GM19372 (cell line): ENCODE results near the gene MLXIPL.
"Not testable (repeated sequence)": the region's sequence is repeated elsewhere in the genome, so short reads cannot be mapped to it uniquely, and the experiment has no call there.

ENCODE experiments used
- ATAC-seq: cut with Tn5 transposase; IDR thresholded peaks from one replicate; pipeline ENCODE4 v1.9.1; 2021; ENCODE audit warnings: mild to moderate bottlenecking, low read depth, moderate library complexity; ENCODE audit not compliant: unreplicated experiment

Gene MLXIPL

DNA sequence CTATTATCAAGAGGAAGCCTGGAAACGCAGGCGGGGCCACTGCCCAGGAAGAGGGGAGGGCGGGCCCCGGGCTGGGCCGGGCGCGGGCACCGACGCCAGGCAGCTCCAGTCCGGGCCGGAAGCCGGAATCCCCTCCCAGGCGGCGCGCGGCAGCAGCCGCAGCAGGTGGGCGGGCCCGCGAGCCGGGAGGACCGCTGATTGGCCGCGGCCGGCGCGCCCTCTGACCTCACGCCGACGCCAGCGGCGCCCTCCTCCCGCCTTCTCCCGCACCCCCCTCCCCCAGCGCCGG is 67.3 kb downstream of the MLXIPL start:
- ATAC-seq: peak; percentile 88

- ATAC-seq: no peak
Measured at GRCh38 chr7:73556208-73557107, 67.9 kb downstream of the MLXIPL start.

- no peak for ATAC-seq
Measured at GRCh38 chr7:73555411-73555982, 68.8 kb downstream of the MLXIPL start.

DNA sequence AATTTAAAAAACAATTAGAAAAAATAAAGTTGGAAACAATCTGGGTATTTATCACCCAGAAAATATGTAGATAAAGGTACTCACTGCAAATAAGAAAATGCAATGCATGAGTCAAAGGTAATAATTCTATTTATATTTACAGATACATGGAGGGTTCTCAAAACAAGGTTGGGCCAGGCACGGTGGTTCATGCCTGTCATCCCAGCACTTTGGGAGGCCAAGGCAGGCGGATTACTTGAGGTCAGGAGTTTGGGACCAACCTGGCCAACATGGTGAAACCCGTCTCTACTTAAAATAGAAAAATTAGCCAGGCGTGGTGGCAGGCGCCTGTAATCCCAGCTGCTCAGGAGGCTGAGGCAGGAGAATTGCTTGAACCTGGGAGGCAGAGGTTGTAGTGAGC is 74.2 kb downstream of the MLXIPL start:
- not testable (repeated sequence) for ATAC-seq

DNA sequence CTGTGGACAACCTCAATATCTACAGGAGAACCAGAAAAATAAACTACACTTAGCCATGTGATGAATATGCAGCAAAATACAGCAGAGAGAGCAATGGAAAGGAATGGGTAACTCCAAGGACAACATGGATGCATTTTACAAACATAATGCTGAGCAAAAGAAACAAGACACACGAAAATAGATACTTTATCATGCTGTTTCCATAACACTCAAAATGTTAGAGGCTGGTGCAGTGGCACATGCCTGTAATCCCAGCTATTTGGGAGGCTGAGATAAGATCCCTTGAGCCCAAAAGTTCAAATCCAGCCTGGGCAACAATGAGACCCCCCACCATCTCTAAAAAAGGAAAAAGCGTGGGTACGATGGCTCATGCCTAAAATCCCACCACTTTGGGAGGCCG is 75.1 kb downstream of the MLXIPL start:
- ATAC-seq: no peak

DNA sequence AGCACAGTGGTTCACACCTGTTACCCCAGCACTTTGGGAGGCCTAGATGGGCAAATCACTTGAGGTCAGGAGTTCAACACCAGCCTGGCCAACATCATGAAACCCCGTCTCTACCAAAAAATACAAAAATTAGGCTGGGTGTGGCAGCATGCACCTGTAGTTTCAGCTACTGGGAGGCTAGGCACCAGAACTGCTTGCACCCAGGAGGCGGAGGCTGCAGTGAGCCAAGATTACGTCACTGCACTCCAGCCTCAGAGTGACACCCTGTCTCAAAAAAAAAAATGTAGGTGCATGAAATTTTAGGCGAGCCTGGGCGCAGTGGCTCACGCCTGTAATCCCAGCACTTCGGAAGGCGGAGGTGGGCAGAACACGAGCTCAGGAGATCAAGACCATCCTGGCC is 76.5 kb downstream of the MLXIPL start:
- ATAC-seq: no peak

DNA sequence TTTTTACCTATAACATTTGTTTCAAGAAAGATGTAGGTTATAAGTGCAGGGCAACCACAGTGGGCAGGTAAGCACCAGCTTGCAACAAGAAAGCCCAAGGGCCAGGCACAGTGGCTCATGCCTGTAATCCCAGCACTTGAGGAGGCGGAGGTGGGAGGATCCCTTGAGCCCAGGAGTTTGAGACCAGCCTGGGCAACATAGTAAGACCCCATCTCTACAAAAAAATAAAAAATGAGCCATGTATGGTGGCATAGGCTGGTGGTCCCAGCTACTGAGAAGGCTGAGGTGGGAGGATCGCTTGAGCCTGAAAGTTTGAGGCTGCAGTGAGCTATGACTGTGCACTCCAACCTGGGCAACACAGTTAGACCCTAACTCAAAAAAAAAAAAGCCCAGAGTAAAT is 79.6 kb downstream of the MLXIPL start:
- no peak for ATAC-seq
